GM18520 (cell line): ENCODE data around the gene MAN2B2.
"Not testable (repeated sequence)": the region's sequence is repeated elsewhere in the genome, so short reads cannot be mapped to it uniquely, and the experiment has no call there.

Experiments used
- ATAC-seq: cut with Tn5 transposase; IDR thresholded peaks from one replicate; pipeline ENCODE4 v1.9.1; 2021; ENCODE audit not compliant: unreplicated experiment

MAN2B2 gene

DNA sequence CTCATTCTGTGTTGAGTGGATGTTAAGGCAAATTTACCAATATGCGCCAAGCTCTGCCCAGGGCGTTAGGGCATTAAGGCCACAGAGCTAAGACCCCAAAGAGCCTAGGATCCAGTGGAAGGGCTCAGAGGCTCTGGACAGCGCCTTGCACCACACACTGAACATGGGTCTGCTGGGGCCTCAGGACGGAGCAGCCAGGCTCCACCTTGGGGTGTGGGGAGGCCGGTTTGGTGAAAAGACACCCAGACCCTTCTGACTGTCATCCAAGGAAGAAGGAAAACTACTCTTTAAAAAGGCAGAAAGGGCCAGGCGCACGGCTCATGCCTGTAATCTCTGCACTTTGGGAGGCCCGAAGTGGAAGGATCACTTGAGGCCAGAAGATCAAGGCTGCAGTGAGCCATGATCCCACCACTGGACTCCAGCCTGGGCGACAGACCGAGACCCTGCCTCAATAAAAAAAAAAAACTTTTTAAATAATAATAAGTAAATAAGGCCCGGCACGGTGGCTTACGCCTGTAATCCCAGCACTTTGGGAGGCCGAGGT lies 64.2 kb downstream of the MAN2B2 start:
- ATAC-seq, result no peak

DNA sequence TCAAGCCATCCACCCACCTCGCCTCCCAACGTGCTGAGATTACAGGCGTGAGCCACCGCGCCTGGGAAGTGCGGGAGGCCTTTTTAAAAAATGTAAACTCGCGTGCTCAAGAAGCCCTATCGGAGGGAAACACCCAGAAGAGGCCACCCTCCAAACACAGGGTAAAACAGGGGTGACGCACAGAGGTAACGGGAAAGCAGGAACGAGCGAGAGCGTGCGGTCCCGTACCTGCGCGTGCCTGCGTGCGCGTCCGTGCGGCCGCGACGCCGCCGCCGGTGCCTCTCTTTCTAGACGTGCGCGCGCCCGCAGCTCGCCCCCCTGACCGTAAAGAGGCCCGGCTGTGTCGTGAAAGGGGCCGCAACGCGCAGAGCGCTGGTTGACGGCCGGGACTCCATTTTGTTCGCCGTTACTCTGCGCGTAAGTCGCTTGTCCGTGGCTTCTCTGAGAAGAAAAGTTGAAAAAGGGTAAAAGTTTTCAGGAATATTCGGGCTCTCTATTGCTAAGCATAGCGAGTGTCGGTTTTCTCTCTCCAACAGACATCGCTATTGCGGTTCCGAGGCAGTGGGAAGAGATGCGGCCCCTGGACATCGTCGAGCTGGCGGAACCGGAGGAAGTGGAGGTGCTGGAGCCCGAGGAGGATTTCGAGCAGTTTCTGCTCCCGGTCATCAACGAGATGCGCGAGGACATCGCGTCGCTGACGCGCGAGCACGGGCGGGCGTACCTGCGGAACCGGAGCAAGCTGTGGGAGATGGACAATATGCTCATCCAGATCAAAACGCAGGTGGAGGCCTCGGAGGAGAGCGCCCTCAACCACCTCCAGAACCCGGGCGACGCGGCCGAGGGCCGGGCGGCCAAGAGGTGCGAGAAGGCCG lies 65.5 kb downstream of the MAN2B2 start, which contains the start of gene MRFAP1:
Gene MRFAP1, plus strand, starts transcription at position 394 of the 872 bp plus-strand sequence. Its CDS starts 178 bp downstream, at position 572.
- peak; percentile 79 for ATAC-seq

DNA sequence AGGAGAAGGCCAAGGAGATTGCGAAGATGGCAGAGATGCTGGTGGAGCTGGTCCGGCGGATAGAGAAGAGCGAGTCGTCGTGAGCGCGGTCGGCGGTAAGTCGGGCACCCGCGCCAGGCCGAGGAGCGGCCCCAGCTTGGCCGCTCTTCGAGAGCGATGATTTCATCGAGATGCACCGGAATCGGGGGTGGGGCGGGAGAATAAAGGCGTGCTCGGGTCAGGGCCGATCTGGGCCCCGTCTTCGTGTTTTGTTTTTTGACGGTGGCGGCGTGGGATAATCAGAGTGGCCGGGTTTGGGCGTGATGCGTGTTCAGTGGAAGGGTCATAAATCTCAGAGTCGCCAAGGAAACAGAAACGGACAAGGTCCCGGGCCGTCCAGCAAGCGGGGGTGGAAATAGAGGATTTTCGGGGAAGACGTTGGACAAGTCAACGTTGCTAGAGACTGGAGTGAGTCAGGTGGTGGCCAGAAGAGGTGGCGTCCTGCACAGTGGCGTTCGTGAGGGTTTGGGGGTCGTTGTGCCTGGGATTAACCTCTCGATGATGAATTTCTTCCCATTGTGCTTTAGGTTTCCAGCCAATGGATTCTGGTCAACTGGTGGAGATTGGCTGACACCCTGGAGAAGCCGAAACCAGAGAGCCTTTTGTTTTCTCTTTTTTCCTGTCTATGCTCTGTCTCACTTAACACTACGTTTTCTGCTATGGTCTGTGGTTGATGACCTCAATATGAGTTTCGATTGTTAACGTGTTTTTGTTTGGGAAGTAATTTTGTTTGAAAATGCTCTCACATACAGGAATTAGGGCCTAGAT lies 66.4 kb downstream of the MAN2B2 start:
- ATAC-seq, result peak; percentile 9

DNA sequence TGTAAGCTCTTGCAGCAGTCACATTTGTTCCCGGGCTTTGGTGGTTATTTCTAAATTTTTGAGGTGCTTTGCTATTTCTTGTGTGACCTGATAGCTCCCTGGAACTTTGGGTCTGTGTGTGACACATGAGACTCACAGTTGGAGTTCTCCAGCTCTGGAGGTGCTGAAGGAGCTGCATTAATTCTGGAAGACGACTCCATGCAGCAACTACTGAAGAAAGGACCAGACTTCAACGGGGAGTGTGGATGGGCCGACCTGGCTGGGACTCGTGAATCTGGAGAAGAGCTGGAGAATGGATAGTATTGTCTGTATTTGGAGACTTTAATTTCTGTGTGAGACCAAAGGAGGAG lies 67.0 kb downstream of the MAN2B2 start:
- no peak for ATAC-seq

DNA sequence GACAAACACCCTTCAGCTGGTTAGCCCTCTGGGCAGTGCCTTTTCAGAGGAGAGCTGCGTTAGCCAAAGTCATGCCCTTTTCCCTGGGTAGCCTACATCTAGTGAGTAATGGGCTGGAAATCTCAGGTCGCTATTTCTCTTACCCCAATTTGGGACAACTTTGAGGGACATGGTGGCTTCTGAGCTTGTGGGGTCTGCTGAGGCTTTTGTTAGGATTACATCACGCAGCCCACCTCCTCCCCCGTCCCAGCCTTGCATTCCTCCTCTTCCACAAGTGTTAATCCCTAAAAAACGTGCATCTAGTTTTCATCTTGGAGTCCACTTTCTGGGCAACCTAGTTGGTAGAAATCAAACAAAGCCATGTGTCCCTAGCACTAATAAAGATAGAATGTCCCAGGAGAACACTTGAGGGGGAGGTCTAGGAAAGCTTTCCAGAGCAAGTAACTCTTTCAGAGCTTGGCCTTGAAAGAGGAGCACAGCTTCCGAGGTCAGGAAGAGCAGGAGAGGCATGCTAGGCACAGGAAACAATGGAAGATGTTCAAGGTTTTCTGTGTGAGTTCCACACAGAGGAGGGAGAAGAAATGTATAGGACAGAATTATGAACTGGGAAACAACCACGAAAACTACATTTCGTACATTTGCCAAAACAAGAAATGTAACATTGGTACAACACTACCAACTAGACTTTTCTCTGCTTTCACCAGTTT lies 68.3 kb downstream of the MAN2B2 start:
- ATAC-seq, result no peak

DNA sequence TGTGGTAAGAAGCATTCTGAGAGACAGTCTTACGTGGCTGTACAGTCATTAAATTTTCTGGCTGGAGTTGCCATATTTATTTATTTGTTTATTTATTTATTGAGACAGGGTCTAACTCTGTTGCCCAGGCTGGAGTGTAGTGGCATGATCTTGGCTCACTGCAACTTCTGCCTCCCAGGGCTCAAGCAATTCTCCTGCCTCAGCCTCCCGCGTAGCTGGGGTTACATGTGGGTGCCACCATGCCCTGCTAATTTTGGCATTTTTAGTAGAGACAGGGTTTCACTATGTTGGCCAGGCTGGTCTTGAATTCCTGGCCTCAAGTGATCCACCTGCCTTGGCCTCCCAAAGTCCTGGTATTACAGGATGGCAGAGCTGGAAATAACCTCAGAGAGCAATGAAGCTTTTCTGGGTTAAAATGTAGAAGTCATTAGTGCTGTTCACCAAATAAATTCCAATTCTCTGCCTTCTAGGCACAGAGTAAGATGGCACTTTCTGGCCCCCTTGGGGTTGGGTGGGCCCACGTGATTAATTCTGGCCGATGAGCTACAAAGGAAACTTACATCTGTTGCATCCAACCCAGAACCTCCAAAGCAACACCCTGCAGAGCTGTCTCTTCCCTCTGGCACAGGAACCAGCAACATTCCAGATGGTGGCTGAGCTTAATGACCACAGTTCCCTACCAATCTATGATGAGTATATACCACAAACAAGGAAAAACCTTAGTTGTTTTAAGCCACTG lies 70.0 kb downstream of the MAN2B2 start:
- ATAC-seq, result no peak

DNA sequence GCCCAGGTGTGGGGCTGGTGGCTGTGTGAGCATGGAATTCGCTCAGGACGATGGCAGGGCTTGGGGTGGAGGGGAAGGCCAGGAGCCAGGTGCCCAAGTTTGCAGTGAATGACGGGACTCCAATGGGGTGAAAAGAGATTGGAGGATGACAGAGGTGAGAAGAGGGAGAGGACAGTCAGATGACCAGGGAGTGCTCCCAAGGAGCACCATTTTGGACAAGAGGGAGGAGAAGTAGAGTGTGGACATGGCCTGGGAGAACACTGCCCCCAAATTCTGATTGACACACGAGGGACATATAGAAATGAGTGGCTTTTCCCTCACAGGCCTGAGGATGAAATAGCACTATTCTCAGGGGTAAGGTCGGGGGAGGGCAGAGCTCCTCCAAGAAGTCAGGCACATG lies 72.2 kb downstream of the MAN2B2 start:
- ATAC-seq, result no peak

DNA sequence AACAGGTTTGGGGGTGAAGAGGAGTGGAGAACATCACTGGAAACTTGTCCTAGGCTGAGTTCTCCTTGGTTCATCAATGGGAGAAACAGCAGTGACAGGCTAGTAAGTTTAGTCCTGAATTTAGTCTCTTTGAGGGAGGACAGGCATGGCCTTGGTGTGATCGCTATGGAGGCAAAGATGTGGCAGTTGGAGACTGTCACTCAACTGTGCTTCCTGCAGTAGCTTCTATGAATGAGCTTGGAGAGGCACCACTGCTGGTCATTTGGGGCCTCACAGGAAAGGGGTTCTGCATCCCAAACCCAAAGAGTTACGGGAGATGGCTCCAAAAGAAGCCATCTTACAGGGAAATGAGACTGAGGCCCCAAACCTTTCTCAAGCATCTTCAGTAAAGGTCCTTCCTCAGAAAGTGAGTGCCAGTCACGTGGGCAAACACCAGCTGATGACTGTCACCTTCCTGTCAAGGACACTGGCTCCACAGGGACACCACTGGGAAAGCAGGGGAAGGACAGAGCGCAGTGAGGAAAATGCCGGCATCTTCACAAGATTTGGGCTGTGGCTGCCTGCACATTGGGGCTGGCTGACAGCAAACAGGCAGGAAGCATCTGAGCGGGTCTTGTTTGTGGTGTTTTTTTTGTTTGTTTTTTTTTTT lies 72.7 kb downstream of the MAN2B2 start:
- no peak for ATAC-seq

DNA sequence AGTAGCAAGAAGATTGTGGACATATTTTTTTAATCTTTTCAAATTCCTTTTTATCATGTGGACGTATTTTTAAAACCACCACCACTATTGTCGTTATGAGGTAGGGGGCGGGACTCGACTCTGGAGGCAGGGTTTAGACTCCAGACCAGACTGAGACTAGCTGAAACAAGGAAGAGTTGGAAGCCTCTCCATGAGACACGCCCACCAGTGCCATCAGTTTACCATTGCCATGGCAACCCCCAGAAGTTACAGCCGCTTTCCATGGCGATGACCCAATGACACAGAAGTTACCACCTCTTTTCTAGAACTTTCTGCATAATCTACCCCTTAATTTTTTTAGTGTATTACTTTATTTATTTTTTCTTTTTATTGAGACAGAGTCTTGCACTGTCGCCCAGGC lies 74.2 kb downstream of the MAN2B2 start:
- ATAC-seq, result no peak

DNA sequence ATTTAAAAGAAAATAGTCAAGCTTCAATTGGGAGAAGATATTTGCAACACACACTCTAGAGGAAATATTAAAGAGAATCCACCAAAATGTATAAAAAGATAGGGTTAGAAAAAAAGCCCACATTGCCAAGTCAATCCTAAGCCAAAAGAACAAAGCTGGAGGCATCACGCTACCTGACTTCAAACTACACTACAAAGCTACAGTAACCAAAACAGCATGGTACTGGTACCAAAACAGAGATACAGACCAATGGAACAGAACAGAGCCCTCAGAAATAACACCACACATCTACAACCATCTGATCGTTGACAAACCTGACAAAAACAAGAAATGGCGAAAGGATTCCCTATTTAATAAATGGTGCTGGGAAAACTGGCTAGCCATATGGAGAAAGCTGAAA lies 79.2 kb downstream of the MAN2B2 start:
- ATAC-seq, result not testable (repeated sequence)

DNA sequence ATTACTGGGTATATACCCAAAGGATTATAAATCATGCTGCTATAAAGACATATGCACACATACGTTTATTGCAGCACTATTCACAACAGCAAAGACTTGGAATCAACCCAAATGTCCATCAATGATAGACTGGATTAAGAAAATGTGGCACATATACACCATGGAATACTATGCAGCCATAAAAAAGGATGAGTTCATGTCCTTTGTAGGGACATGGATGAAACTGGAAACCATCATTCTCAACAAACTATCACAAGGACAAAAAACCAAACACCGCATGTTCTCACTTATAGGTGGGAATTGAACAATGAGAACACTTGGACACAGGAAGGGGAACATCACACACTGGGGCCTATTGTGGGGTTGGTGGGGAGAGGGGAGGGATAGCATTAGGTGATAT lies 80.3 kb downstream of the MAN2B2 start:
- ATAC-seq, result not testable (repeated sequence)

DNA sequence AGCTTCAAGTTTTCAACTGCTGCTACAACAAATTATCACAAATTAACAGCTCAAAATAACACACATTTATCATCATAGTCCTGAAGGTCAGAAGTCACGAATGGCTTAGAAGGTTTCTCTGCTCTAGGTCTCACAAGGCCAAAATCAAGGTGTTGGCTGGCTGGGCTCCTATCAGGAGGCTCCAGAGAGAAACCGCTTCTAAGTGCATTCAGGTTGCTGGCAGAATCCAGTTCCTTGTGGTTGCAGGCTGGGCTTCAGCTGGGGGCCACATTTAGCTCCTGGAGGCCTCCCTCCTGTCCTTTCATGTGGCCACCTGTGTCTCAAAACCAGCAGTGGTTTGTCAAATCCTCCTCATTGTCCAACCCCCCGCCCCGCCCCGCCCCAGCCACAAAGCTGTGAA lies 80.9 kb downstream of the MAN2B2 start:
- no peak for ATAC-seq

DNA sequence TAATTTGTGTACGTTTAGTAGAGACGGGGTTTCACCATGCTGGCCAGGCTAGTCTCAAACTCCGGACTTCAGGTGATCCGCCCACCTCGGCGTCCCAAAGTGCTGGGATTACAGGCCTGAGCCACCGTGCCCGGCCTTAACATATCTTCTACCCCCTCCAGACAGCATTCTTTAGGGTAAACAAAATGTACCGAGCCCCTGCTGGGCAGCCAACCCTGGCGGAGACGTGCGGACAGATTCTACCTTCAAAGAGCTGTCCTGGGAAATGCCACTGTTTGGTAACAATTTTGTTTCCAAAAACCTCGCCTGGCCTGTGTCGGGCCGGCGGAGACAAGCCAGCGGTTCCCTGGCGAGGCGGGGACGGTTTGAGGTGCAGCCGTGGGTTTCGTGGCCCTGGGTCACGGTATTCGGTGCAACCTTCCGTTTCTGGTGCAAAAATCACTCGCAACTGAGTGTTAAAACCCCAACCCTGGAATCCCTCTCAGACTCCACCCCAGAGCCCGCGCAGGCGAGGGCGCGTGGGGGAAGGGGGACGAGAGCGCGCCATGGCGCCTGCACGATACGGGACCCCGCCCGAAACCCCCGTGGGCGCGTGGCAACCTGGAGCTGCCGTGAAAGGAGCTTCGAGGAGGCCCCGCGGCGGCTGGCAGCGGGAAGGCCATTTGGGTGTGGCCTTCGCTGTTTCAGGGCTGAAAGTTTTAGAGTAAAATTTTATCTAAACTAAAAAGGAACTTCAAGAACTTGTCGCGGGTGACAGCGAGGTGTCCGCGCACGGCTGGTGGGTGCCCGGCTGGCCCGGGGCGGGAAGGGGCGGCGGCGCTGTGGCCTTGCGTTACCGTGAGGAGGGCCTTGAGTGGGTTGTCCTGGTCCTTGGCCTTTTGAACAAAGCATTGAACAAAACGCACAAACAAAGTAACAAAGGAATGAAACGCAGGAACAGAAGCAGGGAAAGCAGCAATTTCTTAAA lies 82.5 kb downstream of the MAN2B2 start:
- no peak for ATAC-seq

DNA sequence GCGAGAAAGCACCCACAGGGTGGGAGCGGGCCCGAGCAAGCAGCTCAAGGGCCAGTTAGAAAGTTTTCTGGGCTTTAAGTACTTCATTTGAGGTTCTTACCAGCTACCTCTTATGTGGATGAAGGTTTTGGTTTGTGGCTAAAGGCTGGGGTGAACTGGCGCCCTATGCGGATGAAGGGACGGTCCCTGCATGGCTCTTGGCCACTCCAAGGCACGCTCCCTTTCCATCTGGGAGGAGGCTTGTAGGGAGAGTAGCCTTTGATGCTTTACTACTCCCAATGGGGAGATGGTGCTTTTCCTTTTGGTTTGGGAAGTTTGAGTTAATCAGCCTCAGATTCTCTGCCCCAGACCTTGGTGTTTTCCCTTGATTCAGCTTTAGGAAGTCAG lies 83.2 kb downstream of the MAN2B2 start:
- no peak for ATAC-seq

DNA sequence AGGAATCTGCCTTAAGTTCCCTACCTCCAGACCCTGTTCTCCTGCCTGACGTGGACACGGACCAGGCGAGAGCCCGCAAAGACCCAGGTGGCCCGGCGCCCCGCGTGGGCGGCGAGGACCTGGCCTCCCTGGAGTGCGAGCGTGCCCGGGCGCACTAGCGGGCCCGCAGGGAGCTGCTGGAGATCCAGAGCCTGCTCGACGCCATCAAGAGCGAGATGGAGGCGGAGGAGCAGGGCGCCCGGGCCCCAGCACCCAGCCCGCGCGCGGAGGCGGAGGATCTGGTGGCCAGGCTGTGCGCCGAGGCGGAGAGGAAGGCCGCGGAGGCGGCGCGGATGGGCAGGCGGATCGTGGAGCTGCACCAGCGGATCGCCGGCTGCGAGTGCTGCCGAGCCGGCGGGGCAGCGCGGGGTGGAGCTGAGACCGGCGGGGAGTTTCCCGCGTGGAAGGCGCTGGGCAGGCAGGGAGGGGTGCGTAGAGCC lies 83.6 kb downstream of the MAN2B2 start:
- ATAC-seq, result no peak

DNA sequence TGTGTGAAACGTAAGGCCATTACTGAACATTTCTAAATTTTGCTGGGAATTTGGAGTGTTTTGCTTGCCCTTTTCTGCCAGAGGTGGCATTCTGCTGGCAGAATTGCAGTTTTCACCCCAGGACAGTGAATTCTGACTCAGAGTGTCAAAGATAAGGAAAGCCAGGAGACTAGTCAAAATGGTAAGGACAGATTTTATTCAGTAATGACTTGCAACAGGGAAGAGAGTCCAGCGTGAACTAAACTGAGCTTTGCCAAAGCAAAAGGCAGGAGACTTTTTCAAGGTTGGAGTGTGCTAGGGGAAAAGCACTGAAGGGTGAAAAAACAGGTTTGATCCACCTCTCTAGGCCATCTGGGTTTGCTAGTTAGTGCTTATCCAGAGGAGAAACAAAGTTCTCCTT lies 84.9 kb downstream of the MAN2B2 start:
- no peak for ATAC-seq

DNA sequence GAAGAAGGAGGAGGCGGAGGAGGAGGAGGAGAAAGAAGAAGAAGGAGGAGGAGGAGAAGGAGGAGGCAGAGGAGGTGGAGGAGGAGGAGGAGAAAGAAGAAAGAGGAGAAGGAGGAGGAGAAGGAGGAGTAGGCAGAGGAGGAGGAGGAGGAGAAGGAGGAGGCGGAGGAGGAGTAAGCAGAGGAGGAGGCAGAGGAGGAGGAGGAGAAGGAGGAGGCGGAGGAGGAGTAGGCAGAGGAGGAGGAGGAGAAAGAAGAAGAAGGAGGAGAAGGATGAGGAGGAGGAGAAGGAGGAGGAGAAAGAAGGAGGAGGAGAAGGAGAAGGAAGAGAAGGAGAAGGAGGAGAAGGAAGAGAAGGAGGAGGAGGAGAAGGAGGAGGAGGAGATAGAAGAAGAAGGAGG lies 85.4 kb downstream of the MAN2B2 start:
- no peak for ATAC-seq

DNA sequence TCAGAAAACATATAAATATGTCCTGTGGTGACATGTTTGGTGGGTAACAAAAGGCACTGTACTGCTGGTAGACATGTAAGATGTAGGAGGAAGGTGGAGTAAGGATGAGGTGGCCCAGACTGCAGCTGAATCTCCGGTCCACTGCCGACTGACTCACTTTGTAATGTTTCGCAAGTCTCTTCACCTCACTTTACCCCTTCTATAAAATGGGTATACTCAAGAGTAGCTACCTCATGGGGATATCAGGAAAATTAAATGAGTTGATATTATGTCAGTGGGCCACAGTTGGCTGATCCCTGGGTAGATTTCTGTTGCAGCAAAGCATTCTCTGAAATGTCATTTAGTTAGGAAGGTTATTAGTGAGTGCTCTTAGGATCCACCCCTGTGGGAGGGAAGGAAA lies 87.6 kb downstream of the MAN2B2 start:
- ATAC-seq, result no peak
